Measurements from ENCODE around the gene SPSB1. TPM values are rescaled to one million over a fixed set of nuclear protein-coding genes. Genes with fewer than 3 reads are reported as not detected.

SPSB1 gene
- total RNA-seq, 2 donors from 2014 or later = 107 to 171 TPM

GRCh38 chr1:9361630-9362260 lies 69.1 kb downstream of the SPSB1 start:
- Histone ChIP-seq H3K4me1 (ENCODE audit: control insufficient read depth in 1 of 2, low read depth in 2 of 2) (peaks cover 19 to 74% of the 10 kb centered on the region in 2 donors), H3K27me3 (replicated peaks; ENCODE audit: insufficient read depth) (no peaks in the 10 kb centered on the region), H3K36me3 (peaks cover 13% of the 10 kb centered on the region), H3K4me3 (no peak overlapping the region), H3K9me3 (no peaks in the 10 kb centered on the region), H3K27ac (peak overlapping the region in 1 of 2 donors; percentile 37)
- ATAC-seq (ENCODE audit: insufficient number of reproducible peaks, low FRiP score, low read depth) (no peak), DNase-seq (ENCODE audit: low spot score) (no peak)
- TF ChIP-seq CTCF (IDR thresholded peaks at IDR 0.05) = no peak

GRCh38 chr1:9362488-9362887 lies 69.8 kb downstream of the SPSB1 start:
- ATAC-seq (ENCODE audit: insufficient number of reproducible peaks, low FRiP score, low read depth) = no peak
- Histone ChIP-seq H3K4me1 (ENCODE audit: control insufficient read depth in 1 of 2, low read depth in 2 of 2) (peaks cover 19 to 72% of the 10 kb centered on the region in 2 donors), H3K9me3 (no peaks in the 10 kb centered on the region), H3K27ac (peak overlapping the region; percentile 36 to 37), H3K4me3 (no peak overlapping the region), H3K27me3 (replicated peaks; ENCODE audit: insufficient read depth) (no peaks in the 10 kb centered on the region), H3K36me3 (peaks cover 11% of the 10 kb centered on the region)
- TF ChIP-seq CTCF (IDR thresholded peaks at IDR 0.05) = no peak
- no peak for DNase-seq (ENCODE audit: low spot score)

- peaks cover 19 to 68% of the 10 kb centered on the region in 2 donors for H3K4me1 ChIP-seq (ENCODE audit: control insufficient read depth in 1 of 2, low read depth in 2 of 2)
- DNase-seq (ENCODE audit: low spot score) (no peak), ATAC-seq (ENCODE audit: insufficient number of reproducible peaks, low FRiP score, low read depth) (no peak)
- H3K27ac ChIP-seq = peak overlapping the region in 1 of 2 donors; percentile 37
- H3K9me3 ChIP-seq = no peaks in the 10 kb centered on the region
- H3K36me3 ChIP-seq = peaks cover 11% of the 10 kb centered on the region
- no peak for TF ChIP-seq CTCF (IDR thresholded peaks at IDR 0.05)
- H3K4me3 ChIP-seq = no peak overlapping the region
- H3K27me3 ChIP-seq (replicated peaks; ENCODE audit: insufficient read depth) = no peaks in the 10 kb centered on the region
These were observed 70.4 kb downstream of the SPSB1 start for GRCh38 chr1:9363061-9363471.

- peaks cover 21 to 73% of the 10 kb centered on the region in 2 donors for H3K4me1 ChIP-seq (ENCODE audit: control insufficient read depth in 1 of 2, low read depth in 2 of 2)
- no peaks in the 10 kb centered on the region for H3K9me3 ChIP-seq
- H3K36me3 ChIP-seq = peaks cover 15% of the 10 kb centered on the region
- peak overlapping the region in 1 of 2 donors; percentile 38 for H3K27ac ChIP-seq
- H3K4me3 ChIP-seq = no peak overlapping the region
- no peak for DNase-seq (ENCODE audit: low spot score)
- TF ChIP-seq CTCF (IDR thresholded peaks at IDR 0.05) = no peak
- no peaks in the 10 kb centered on the region for H3K27me3 ChIP-seq (replicated peaks; ENCODE audit: insufficient read depth)
- no peak for ATAC-seq (ENCODE audit: insufficient number of reproducible peaks, low FRiP score, low read depth)
These were observed 73.6 kb downstream of the SPSB1 start for GRCh38 chr1:9366298-9366697.

- Histone ChIP-seq H3K36me3 (peaks cover 15% of the 10 kb centered on the region), H3K9me3 (no peaks in the 10 kb centered on the region), H3K4me1 (ENCODE audit: control insufficient read depth in 1 of 2, low read depth in 2 of 2) (peaks cover 20 to 72% of the 10 kb centered on the region in 2 donors), H3K4me3 (no peak overlapping the region), H3K27ac (peak overlapping the region; percentile 28 to 38), H3K27me3 (replicated peaks; ENCODE audit: insufficient read depth) (no peaks in the 10 kb centered on the region)
- no peak for ATAC-seq (ENCODE audit: insufficient number of reproducible peaks, low FRiP score, low read depth)
- DNase-seq (ENCODE audit: low spot score) = no peak
- no peak for TF ChIP-seq CTCF (IDR thresholded peaks at IDR 0.05)
These were observed 74.5 kb downstream of the SPSB1 start for GRCh38 chr1:9366943-9367780.

Data from thoracic aorta (tissue), 2 donors.